Activated naive CD4-positive, alpha-beta T cell treated with Interleukin-2 at 50 U/mL for 16 hours (primary cell): ENCODE results near the gene DYRK1B.

Experiments
- DNase-seq: peaks from one replicate; pipeline ENCODE4 v3.0.0-alpha.2; 2020

Gene DYRK1B

DNA sequence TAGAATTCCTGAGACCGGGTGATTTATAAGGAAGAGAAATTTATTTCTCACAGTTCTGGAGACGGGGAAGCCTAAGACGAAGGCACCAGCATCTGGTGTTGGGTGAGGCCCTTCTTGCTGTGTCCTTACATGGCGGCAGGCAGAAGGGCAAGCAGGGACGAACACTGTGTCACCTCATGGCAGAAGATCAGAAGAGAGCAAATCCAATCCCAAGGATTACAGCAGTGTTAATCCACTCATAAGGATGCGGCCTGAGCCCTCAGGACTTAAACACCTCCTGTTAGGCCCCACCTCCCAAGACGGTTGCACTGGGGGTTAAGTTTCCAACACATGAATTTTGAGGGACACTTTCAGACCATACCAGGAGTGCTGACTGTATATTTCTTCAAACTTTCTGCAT lies 18.9 kb upstream of the DYRK1B start:
- DNase-seq, result no peak

- DNase-seq, result no peak
Observed at GRCh38 chr19:39850892-39851291, 16.9 kb upstream of the DYRK1B start.

DNA sequence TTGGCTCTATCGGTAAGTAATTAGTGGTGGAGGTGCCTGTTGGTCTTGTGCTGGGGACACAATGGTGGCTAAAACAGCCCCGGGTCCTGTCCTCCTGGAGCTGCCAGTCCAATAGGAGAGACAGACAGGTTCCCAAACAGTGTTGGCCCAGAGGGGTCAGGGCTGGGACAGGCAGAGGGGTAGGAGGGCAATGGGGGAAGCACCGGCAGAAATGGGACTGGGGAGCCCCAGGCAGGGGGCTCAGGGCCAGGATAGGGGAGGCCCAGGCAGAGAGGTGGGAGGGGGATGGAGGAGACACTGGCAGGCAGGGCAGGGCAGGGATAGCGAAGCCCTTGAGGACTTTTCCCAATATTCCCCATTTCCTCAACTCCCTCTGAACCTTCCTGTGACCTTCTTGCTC lies 14.4 kb upstream of the DYRK1B start:
- no peak for DNase-seq

GRCh38 chr19:39847525-39847924 lies 13.6 kb upstream of the DYRK1B start:
- DNase-seq, result no peak

DNA sequence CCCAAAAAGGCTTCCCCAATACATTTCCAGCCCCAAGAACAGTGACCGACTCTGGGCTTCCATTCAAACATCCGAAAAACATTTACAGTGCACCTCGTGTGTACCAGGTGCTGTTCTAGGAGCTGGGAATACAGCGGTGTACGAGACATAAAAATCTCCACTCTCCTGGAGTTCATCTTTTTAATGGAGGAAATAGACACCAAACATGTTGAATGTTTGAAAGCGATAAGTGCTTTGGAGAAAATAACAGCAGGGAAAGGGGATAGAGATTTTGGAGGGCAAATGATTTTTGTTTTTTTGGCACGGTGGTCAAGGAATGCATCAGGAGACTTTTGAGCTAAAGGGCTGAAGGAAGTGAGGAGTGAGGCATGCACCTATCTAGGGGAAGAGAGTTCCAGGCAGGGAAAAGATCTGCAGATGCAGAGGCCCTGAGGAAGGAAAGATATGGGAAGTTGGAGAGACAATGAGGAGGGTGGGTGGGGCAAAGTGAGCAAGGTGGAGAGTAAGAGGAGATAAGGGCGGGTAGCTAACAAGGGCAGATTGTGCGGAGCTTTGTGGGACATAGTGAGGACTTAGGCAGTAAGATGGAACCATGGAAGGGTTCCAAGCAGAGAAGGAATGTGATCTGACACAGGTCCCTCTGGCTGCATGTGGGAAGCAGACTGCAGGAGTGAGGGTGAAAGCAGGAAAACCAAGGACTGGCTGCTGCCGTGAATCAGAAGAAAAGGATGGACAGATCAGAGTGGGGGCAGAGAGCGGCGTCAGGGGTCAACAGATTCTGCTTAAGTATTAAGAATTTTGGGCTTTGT lies 12.9 kb upstream of the DYRK1B start:
- DNase-seq, result no peak

DNA sequence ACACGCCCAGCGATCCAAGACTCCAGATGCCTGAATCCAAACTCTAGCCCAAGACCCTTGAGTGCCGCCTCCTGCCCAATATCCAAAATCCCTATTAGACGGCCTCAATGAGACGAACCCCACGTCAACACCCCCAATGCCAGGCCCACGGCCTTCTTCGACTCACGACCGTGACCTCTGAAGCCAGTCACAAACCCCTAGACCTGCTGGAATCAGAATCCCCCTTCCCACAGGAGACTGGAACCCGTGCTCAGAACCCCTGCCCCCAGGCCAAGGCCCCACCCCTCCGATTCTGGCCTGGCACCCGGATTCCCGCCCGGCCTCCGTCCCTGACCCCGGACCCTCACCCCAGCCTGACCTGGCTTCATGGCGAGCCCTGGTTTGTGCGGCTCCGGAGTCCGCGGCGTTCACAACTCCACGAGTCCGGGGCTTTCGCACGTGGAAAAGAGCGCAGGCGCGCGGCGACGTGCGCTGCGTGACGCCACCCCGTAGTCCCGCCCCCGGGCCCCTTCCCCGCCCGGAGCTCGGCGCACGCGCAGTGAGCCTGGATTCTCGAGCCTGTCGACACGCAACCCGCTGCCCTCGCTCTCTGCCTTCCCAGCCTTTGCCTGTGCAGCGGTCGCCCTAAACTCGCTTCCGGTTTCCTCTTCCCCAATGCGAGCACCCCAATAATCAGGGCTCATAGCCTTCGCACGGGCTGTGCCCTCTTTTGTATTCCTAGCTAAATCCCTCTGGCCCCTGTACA lies 12.1 kb upstream of the DYRK1B start, which contains the start of gene FBL:
FBL (minus strand) TSS at position 447 of the 745 bp plus-strand sequence; CDS start at position 368, 79 bp downstream.
- peak; percentile 98 for DNase-seq

DNA sequence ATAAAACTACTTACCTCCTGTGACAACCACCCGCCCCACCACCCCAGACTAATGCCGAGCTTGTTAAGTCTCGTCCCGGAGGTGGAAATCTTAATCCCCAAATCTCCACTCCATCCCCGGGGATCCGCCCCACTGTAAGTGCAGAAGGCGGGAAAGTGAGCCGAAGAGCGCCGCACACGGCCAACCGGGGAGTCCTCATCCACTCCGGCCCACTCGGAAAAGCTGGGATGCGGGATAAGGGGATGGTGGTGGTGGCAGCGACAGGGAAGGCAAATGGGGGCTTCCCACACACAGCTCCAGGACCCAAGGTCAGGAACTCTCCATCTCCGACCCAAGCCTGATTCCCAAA lies 11.6 kb upstream of the DYRK1B start:
- no peak for DNase-seq

GRCh38 chr19:39845172-39845571 lies 11.2 kb upstream of the DYRK1B start:
- peak; percentile 11 for DNase-seq

DNA sequence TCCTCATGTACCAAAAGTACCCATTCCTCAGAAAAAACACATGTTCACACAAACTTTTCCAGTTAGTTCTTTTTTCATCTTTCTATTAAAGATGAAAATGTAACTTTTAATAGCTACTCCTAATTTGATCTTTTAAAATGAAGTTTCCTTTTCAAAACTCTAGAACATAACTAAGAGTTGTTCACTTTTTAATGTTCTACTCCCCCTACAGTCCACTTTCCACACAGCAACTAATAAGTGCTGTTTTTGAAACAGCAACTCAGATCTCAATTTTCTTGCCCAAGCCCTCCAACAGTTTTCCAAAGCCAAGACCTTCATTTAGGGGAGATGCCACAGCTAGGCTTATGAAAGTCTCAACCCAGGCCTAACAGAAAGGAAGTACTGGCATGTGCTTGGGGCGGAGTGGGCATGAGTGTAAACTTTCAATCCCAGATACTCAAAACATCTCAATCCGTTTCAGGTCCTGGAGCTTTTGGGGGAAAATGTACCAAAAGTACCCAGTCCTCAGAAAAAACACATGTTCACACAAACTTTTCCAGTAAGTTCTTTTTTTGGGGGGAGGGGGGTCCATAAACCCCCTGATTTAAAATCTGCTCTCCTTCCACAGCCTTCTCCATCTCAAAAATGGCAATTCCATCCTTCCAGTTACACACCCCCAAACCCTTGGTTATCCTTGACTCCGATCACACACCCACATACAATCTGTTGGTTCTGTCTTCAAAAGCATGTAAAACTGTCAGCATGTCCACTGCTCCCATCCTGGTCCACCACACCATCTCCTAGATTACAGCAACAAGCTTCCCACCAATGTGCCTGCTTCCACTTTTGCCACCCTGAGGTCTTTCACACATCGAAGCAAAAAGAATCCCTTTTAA lies 10.2 kb upstream of the DYRK1B start:
- DNase-seq, result no peak

- no peak for DNase-seq
Observed at GRCh38 chr19:39842693-39843435, 8.9 kb upstream of the DYRK1B start.

- no peak for DNase-seq
Observed at GRCh38 chr19:39841041-39841440, 7.1 kb upstream of the DYRK1B start.

DNA sequence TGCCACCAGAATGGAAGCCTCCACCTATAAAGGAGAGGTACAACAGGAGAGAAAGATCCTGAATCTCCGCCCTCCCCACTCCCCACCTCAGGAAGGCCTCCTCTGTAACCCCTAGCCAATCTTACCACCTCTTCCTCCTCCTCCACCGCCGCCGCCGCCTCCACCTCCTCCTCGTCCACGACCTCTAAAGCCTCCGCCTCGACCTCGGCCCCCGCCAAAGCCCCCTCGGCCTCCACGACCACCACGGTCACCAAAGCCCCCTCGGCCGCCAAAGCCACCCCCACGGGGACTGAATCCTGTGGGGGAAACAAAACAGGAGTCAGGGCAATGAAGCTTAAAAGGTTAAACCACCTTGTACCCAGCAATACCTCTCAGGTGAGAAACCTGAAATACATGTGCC lies 6.5 kb upstream of the DYRK1B start:
- DNase-seq, result no peak

GRCh38 chr19:39839678-39840327 lies 5.8 kb upstream of the DYRK1B start:
- DNase-seq, result no peak

- no peak for DNase-seq
Observed at GRCh38 chr19:39838569-39838968, 4.6 kb upstream of the DYRK1B start.

- no peak for DNase-seq
Observed at GRCh38 chr19:39837978-39838377, 4.0 kb upstream of the DYRK1B start.

DNA sequence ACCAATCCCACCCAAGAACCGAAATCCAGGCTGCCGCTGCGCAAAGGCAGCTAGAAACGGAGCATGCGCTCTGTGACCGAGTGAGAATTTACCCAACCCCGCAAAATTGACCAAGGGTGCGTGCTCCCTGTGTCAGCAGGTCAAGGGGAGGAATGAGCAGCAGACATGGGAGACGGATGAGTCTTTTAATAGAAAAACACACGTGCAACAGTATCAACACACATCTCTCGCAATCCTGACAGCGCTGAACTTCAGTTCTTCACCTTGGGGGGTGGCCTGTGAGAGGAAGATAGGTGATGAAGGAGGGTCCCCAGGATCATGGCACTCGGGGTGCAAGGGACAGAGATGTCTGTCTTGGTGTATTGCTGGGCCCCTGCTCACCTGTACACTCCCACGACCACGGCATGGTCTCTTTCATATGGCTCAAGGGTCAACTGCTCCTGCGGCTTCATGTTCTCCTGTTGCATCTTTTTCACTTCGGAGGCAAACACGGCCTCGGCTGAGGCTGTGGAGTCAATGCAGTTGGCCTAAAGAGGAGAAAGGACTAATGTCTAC lies 402 bp upstream of the DYRK1B start:
- DNase-seq, result no peak

- no peak for DNase-seq
Observed at GRCh38 chr19:39833160-39833463, 850 bp downstream of the DYRK1B start.

DNA sequence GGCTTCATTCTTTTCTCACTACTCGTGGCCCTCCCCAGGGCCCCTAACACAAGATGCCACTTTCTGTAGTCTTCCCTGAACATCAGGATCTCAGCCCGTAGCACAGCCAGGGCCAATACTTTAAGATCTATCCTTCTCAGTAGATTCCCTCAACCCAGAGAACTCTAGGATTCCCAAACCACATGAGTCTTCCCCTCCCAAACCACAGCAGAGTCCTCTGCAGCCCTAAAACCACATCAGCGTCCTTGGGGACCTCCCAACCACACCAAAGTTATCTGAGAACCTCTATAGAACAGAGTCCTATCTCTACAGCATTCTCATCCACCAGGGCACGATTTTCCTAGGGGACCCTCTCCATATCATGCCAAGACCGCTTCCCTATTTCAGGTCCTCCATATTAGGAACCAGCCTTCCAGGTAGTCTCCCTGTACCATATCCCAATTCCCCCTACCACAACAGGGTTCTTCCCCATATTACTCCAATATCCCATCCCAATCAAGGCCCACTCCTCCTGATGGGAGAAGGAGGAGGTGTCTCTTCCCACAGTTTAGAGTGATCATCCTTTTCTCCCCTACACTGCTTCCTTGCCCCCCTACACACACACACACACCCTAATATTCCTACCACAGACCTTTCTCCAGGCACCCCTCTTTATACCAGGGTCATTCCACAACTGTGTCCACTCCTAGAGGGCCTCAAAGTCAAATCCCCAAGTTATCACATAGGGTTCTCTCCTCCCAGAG lies 1.4 kb downstream of the DYRK1B start:
- no peak for DNase-seq

- DNase-seq, result no peak
Observed at GRCh38 chr19:39831679-39832078, 2.3 kb downstream of the DYRK1B start.

DNA sequence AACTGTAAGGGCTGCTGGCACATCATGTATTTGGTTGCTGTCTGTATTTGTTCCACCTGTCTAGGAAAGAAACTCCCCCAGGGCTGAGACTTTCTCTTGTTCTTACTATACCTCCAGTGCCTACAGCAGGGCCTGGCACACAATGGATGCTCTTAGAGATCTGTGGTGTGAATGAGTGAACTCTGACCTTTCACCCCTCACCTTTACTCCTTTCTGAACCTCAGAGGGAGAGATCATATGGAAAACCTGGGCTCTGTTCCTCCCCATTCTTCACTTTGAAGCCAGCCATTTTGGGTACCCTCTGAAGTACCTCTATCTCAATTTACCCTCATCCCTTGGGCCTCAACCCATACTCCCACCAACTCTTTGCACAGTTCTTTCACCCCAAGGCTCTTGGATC lies 3.1 kb downstream of the DYRK1B start:
- DNase-seq, result no peak

- no peak for DNase-seq
Observed at GRCh38 chr19:39830406-39830805, 3.6 kb downstream of the DYRK1B start.
